GM21381 (cell line): Measurements from ENCODE around the gene RGS19.
"Not testable (repeated sequence)": the region's sequence is repeated elsewhere in the genome, so short reads cannot be mapped to it uniquely, and the experiment has no call there.

Experiments
- ATAC-seq: cut with Tn5 transposase; IDR thresholded peaks from one replicate; pipeline ENCODE4 v1.9.1; 2021; ENCODE audit warnings: mild to moderate bottlenecking, moderate library complexity; ENCODE audit not compliant: unreplicated experiment

RGS19 gene, protein sequence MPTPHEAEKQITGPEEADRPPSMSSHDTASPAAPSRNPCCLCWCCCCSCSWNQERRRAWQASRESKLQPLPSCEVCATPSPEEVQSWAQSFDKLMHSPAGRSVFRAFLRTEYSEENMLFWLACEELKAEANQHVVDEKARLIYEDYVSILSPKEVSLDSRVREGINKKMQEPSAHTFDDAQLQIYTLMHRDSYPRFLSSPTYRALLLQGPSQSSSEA

GRCh38 chr20:64079273-64080012 is at the start of gene RGS19:
TSS of gene RGS19 (minus strand) at chr20:64079518. CDS start at chr20:64076886, 2,632 bp downstream.
- peak; percentile 44 for ATAC-seq

GRCh38 chr20:64123517-64123916 is 44.2 kb upstream of the RGS19 start:
- ATAC-seq = not testable (repeated sequence)

GRCh38 chr20:64122927-64123326 is 43.6 kb upstream of the RGS19 start:
- ATAC-seq = not testable (repeated sequence)

DNA sequence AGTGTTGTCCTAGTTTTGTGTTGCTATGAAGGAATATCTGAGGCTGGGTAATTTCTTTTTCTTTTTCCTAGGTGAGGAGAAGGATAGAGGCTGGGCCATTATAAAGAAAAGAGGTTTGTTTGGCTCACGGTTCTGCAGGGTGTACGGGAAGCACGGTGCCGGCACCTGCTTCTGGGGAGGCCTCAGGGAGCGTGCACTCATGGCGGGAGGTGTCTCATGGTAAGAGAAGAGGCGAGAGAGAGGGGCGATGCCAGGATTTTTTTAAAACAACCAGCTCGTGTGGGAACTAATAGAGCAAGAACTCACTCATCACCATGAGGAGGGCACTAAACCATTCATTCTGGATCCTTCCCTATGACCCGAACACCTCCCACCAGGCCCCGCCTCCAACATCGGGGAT is 42.3 kb upstream of the RGS19 start:
- ATAC-seq = no peak

- ATAC-seq = no peak
These were observed 40.5 kb upstream of the RGS19 start for GRCh38 chr20:64119681-64120341.

DNA sequence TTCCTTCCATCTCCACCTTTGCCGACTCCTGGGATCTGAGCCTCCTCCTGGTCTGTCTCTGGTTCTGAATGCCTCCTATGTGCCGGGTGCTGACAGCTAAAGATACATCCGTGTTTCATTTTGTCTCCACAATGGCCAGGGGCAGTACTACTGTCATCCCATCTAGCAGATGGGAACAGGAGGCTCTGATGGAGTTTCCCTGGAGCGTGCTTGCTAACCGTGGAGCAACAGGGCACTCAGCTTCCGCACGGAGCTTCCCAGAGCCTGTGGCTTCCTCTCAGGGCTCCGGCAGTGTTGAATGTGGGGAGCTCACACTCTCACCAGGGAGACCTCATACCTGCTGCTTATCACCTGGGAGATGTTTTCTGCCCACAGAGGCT is 40.0 kb upstream of the RGS19 start:
- ATAC-seq = no peak

DNA sequence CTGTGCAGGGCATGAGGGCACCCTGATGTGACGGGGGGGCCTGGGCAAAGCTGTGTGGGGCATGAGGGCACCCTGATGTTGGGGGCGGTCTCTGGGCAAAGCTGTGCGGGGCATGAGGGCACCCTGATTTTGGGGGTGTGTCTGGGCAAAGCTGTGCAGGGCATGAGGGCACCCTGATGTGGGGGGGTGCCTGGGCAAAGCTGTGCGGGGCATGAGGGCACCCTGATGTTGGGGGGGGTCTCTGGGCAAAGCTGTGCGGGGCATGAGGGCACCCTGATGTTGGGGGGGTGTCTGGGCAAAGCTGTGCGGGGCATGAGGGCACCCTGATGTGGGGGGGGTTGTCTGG is 38.1 kb upstream of the RGS19 start:
- ATAC-seq = not testable (repeated sequence)

DNA sequence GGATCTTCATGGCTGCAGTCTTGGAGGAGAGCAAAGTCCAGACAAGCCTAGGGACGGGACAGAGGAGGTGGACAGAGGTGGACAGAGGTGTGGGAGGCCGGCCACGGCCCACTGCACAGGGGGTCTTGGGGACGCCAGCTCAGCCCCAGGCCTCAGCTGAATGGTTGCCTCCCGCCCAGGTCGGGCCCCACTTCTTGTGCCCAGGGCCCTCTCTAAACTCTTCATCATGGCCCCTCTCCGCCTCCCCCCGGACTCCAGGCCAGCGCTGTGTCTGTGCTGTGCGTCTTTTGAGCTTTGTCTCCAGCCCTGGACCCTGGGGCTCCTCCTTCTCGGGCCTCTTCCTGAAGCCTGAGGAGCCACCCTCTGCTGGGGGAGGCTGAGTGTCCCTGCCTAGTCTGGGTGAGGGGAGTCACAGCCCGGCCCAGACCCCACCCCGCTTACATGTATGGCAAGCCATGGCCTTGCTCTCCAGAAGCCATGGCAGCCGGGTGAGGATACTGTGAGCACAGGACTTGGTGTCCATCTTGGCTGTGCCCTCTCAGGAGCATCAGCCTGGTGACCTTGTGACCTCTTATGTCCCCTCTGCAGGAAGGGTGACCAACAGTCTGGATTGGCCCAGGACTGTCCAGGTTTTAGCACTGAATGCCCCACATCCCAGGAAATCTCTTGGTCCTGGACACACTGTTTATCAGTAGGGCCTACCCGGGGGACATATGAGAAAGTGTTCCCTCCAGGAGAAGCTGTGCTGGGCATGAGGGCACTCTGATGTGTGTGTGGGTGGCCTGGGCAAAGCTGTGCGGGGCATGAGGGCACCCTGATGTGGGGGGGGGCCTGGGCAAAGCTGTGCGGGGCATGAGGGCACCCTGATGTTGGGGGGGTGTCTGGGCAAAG is 37.5 kb upstream of the RGS19 start:
- ATAC-seq = no peak

GRCh38 chr20:64116016-64116415 is 36.7 kb upstream of the RGS19 start:
- no peak for ATAC-seq

DNA sequence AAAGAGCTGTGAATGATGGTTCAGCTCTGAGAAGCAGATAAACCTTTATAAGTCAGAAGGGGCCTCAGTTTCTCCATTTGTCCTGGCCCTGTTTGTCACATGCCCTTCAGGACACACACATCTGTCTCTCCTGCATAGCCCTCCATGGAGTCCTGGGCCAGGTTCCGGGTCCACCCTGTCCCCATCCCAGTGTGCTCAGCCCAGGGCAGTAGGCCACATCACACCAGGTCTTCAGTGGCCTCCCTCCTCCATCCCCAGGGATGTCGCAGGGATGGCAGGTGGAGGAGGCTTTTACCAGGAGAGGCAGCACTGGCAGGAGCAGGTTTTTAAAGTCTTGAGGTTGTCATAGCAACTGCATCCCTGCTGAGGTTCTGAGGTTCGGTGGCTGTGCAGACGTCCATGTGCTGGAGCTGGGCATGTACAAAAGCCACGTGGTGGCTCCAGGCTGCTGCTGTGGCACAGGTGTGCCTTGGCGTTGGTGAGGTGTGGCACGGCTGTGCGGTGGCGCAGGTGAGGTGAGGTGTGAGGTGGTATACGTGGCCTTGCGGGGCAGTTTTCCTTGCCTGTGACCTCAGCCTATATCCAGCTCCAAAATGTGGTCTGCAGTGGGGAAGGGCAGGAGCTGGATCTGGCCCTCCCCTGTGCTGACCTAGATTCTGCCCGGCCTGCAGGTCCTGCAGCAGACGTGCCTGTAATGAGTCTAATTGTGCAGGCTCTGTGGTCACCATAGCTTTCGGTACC is 36.0 kb upstream of the RGS19 start:
- no peak for ATAC-seq

DNA sequence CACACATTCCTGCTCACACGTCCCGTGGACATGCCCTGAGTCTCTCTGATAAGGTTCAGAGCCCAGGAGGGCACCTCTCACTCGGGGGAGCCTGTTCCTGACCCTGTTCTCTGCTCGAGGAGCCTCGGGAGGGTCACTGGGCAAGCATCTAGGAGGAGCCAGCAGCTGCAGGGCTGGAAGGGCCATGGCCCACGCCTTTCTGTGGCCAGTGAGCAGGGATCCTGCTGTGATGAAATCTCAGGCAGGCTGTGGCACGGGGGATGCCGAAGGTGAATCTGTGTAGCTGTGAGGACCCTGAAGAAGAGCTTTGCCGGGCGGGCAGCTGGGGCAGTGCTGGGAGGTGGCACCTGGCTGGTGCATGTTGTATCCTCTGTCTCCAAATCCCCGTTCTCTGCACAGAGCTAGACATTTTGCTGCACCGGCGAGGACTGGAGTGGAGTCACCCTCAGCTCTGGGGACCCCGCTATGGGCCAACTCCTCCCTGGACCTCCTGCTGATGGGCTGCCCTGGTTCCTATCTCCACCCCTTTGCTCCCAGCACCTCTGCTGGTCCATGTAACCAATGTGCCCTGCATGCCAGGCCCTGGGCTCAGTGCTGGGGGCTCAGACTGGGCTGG is 35.1 kb upstream of the RGS19 start:
- no peak for ATAC-seq

DNA sequence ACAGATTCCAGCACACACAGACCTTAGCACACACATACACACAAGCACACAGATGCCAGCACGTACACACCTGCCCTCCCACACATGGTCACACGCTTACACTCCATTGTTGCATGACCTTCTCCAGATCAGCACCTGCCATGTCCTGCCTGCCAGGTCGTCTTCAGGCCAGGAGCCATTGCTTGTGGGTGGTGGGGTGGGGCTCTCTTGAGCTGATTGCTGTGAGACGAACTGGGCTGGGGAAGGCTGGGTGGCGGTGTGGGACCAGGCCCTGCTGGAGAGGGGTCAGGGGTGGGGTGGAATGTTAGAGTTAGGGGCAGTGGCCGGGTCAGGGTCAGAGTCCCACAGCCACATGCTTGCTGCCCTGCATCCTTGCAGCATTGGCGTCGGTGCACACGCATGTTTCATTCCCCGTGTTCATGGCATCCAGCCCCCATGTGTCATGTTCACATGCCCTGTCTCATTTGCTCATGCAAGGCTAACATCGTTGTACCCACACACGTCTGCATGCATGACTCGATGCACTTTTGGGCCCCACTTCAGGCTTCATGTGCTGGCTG is 34.6 kb upstream of the RGS19 start:
- no peak for ATAC-seq

DNA sequence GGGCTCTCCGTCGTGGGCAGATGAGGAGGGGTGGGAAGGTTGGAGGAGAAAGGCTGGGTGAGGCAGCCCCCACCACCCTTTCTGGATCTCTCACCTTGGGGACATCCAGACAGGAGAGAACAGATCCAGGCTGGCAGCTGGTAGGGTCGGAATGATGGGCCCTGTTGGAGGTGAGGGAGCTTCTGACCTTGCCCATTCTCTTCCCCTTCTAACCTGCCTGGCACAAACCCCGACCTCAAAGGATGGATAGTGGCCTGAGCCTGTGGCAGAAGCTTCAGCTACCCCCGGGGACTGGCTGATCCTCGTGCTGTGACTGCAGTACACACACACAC is 34.1 kb upstream of the RGS19 start:
- no peak for ATAC-seq

GRCh38 chr20:64112691-64113443 is 33.5 kb upstream of the RGS19 start:
- ATAC-seq = no peak

GRCh38 chr20:64111841-64112641 is 32.7 kb upstream of the RGS19 start:
- no peak for ATAC-seq

- ATAC-seq = no peak
These were observed 31.2 kb upstream of the RGS19 start for GRCh38 chr20:64110411-64111068.

DNA sequence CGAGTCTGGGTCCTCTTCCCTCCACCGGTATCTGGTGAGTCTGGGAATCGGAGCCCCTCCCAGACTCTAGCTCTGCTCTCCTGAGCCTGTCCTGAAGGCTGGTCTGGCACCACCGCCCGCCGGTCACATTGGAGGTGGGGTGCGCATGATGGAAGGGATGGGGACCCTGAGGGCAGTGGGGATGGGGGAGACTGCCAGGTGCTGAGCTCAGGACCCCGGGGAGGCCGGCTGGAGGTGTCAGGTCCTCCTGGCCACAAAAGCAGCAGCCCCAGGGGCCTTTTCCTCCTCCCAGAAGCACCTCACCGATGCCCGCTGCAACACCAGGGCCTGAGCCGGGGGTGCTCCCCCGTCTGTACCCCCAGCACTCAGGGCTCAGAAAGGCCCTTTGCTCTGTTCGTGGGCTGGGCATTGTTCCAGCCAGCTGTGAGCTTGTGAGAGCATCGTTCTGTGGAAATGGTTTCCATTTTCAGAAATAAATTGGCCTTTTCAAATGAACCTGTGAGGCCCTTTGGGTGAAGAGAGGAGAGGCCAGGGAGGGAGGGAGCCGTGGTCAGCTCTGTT is 30.6 kb upstream of the RGS19 start:
- no peak for ATAC-seq
